Esophagus squamous epithelium (tissue), 5 donors: Measurements from ENCODE around the gene PHF23. TPM values are rescaled to one million over a fixed set of nuclear protein-coding genes. Genes with fewer than 3 reads are reported as not detected.

Source experiments
- DNase-seq: peaks from one replicate; lab custom pipeline; 2025; lab: John Stamatoyannopoulos, UW
- H3K27ac ChIP-seq, 4 donors: fragments of 200-600 bp; sonication (generic); one replicate each; pipeline ENCODE4 v1.5.1; 2016 to 2019; ENCODE audit warnings: mild to moderate bottlenecking in 1 of 4
- H3K27me3 ChIP-seq, 4 donors: fragments of 200-600 bp; sonication (generic); 1 replicate in 3 of 4; 2 replicates in 1 of 4; pipeline versions ENCODE4 v1.5.1 to v1.6.0; 2017 to 2021; ENCODE audit warnings: antibody characterized with exemption in 1 of 4
- H3K36me3 ChIP-seq, 3 donors: fragments of 200-600 bp; sonication (generic); one replicate each; pipeline ENCODE4 v1.5.1; 2016 to 2019
- H3K4me1 ChIP-seq, 3 donors: fragments of 200-600 bp; sonication (generic); one replicate each; pipeline ENCODE4 v1.5.1; 2017 to 2019
- H3K4me3 ChIP-seq, 4 donors: fragments of 200-600 bp; sonication (generic); 1 replicate in 3 of 4; 2 replicates in 1 of 4; pipeline ENCODE4 v1.5.1; 2016 to 2019; ENCODE audit warnings: mild to moderate bottlenecking in 2 of 4, moderate library complexity in 1 of 4
- H3K9me3 ChIP-seq, 3 donors: fragments of 200-600 bp; sonication (generic); one replicate each; pipeline ENCODE4 v1.5.1; 2016 to 2019
- POLR2A ChIP-seq, 4 donors: fragments of 450-650 bp; IDR thresholded peaks; one replicate each; pipeline ENCODE4 v1.6.1; 2017; ENCODE audit warnings: antibody characterized with exemption in 4 of 4, mild to moderate bottlenecking in 4 of 4, moderate library complexity in 3 of 4
- WGBS, 2 donors: methylation state at CpG; one replicate each; pipeline ENCODE4 v1.1.5; 2018; 5-methylcytosine and 5-hydroxymethylcytosine counted together
- intact Hi-C: fragments of 100-400 bp; cut with DNase I; formaldehyde crosslinking; loops from one replicate; pipeline ENCODE4 v1.15.0; 2022
- total RNA-seq, 4 donors: library from RNA; depleted of rRNA; stranded (reverse); fragments of >200 nt; gene quantifications; one replicate each; pipeline ENCODE4 v1.1.0, GENCODE V29; 2016
- TF ChIP-seq, protein P1 (sequence below), 6 experiments: fragments of 450-650 bp in 4 of 6; fragments of 200-600 bp in 2 of 6; sonication (generic) in 2 of 6; IDR thresholded peaks; one replicate each; pipeline ENCODE4 v1.5.1; 2016 to 2019; ENCODE audit warnings: antibody characterized with exemption in 6 of 6, mild to moderate bottlenecking in 4 of 6, moderate library complexity in 4 of 6
- donor health status: DM: yes; HTN: yes; CAD: no.

PHF23 gene
- total RNA-seq, 4 donors from 2014 or later = 24.7 to 30.6 (median 27.0) TPM

- H3K4me1 ChIP-seq = peaks cover 30 to 90% (median 46%) of the 10 kb centered on the region in 3 donors
- H3K36me3 ChIP-seq = peaks cover 55 to 87% (median 55%) of the 10 kb centered on the region in 3 donors
- peak overlapping the region; percentile 35 to 100 (median 90) for H3K27ac ChIP-seq
- intact Hi-C loops = no loop called here
- H3K27me3 ChIP-seq = no peaks in the 10 kb centered on the region
- H3K9me3 ChIP-seq = no peaks in the 10 kb centered on the region
- DNase-seq = no peak
- no peak overlapping the region for H3K4me3 ChIP-seq
- 90 to 100% methylated on average over 2 to 5 of the region's 15 CpGs for WGBS, 2 donors
- TF ChIP-seq, protein P1, sequence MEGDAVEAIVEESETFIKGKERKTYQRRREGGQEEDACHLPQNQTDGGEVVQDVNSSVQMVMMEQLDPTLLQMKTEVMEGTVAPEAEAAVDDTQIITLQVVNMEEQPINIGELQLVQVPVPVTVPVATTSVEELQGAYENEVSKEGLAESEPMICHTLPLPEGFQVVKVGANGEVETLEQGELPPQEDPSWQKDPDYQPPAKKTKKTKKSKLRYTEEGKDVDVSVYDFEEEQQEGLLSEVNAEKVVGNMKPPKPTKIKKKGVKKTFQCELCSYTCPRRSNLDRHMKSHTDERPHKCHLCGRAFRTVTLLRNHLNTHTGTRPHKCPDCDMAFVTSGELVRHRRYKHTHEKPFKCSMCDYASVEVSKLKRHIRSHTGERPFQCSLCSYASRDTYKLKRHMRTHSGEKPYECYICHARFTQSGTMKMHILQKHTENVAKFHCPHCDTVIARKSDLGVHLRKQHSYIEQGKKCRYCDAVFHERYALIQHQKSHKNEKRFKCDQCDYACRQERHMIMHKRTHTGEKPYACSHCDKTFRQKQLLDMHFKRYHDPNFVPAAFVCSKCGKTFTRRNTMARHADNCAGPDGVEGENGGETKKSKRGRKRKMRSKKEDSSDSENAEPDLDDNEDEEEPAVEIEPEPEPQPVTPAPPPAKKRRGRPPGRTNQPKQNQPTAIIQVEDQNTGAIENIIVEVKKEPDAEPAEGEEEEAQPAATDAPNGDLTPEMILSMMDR (IDR thresholded peaks at IDR 0.05) = no peak
- TF ChIP-seq POLR2A (IDR thresholded peaks at IDR 0.05) = no peak
These were observed 14.6 kb downstream of the PHF23 start for GRCh38 chr17:7224661-7225111.

DNA sequence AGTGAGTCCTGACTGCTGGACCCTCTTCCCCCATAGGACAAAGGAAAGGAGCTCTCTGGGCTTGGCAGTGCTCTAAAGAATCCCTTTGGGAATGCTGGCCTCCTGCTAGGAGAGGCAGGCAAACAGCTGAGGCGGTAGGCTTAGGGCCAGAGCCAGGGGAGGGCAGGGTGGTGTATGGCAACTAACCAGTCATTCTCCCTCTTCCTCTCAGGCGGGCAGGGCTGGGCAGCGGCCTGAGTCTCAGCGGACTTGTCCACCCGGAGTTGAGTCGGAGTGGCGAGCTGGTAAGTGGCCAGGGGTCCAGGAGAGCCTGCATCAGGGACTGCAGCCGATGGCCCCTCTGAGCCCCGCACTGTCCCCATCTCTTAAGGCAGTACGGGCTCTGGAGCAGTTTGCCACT lies 15.1 kb downstream of the PHF23 start:
- Histone ChIP-seq H3K27ac (peak overlapping the region; percentile 35 to 100 (median 90)), H3K4me3 (no peak overlapping the region), H3K27me3 (no peaks in the 10 kb centered on the region), H3K9me3 (no peaks in the 10 kb centered on the region), H3K4me1 (peaks cover 36 to 90% (median 49%) of the 10 kb centered on the region in 3 donors), H3K36me3 (peaks cover 49 to 82% (median 50%) of the 10 kb centered on the region in 3 donors)
- TF ChIP-seq, protein P1 (IDR thresholded peaks at IDR 0.05) = no peak
- TF ChIP-seq POLR2A (IDR thresholded peaks at IDR 0.05) = no peak
- DNase-seq = no peak
- 63 to 78% methylated on average over 1 to 6 of the region's 10 CpGs for WGBS, 2 donors
- intact Hi-C loops = no loop called here

DNA sequence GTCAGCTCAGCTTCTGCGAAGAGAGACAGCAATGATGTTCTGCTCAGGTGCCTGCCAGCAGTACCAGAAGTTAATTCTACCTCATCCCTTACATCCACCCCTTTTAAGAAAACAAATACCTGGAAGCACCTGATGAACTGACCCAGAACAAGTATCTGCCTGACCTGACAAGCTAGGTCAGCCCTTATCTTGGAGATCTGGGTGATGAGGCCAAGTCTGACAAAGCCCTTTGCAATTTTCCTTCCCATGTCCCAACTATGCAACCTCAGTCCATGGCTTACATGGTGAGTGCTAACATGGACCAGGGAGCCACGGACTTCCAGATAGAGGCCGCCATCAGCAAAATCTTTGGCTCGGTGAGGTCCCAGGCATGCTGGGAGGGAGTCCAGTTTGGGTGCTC lies 15.9 kb downstream of the PHF23 start:
- H3K9me3 ChIP-seq = no peaks in the 10 kb centered on the region
- H3K27me3 ChIP-seq = no peaks in the 10 kb centered on the region
- intact Hi-C loops = no loop called here
- peak overlapping the region; percentile 35 to 100 (median 90) for H3K27ac ChIP-seq
- DNase-seq = no peak
- H3K4me1 ChIP-seq = peaks cover 41 to 90% (median 48%) of the 10 kb centered on the region in 3 donors
- WGBS, 2 donors = 74 to 75% methylated on average over 4 of the region's 4 CpGs
- no peak for TF ChIP-seq POLR2A (IDR thresholded peaks at IDR 0.05)
- TF ChIP-seq, protein P1 (IDR thresholded peaks at IDR 0.05) = no peak
- H3K4me3 ChIP-seq = no peak overlapping the region
- peaks cover 45 to 74% (median 50%) of the 10 kb centered on the region in 3 donors for H3K36me3 ChIP-seq

GRCh38 chr17:7222972-7223292 lies 16.3 kb downstream of the PHF23 start:
- Histone ChIP-seq H3K27ac (peak overlapping the region in 3 of 4 donors; percentile 0 to 100 (median 97)), H3K4me1 (peaks cover 45 to 90% (median 52%) of the 10 kb centered on the region in 3 donors), H3K4me3 (no peak overlapping the region), H3K27me3 (no peaks in the 10 kb centered on the region), H3K36me3 (peaks cover 45 to 70% (median 50%) of the 10 kb centered on the region in 3 donors), H3K9me3 (no peaks in the 10 kb centered on the region)
- intact Hi-C loops = no loop called here
- no peak for TF ChIP-seq POLR2A (IDR thresholded peaks at IDR 0.05)
- TF ChIP-seq, protein P1 (IDR thresholded peaks at IDR 0.05) = no peak
- WGBS, 2 donors = 45 to 77% methylated on average over 2 to 5 of the region's 7 CpGs
- no peak for DNase-seq

DNA sequence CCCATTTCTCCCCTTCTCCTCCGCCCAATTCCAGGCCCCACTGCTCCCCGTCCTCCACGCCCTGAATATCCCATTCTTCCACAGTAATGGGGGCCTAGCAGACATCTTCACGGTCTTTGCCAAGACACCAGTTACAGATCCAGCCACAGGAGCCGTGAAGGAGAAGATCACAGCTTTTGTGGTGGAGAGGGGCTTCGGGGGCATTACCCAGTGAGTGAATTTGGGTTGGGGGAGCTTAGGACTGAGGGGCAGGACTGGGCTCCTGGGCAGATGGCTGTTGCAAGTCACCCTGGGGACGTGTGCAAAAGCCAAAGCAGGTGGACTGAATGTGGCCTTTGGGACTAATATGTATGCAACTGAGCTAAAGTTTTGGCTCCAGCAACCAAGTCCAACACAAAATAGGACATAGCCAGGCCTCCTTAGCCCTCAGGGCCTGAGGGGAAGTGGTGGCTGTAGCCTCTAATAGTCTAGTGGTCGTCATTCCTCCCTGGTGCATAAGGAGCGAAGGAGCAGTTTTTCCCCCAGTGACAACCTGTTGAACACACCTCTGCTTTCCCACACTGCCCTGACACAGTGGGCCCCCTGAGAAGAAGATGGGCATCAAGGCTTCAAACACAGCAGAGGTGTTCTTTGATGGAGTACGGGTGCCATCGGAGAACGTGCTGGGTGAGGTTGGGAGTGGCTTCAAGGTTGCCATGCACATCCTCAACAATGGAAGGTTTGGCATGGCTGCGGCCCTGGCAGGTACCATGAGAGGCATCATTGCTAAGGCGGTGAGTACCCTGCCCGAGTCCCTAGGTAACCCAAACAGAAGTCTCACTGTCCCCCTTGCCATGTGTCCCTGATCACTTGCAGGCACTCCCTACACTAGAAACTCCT lies 16.9 kb downstream of the PHF23 start:
- Histone ChIP-seq H3K27me3 (no peaks in the 10 kb centered on the region), H3K9me3 (no peaks in the 10 kb centered on the region), H3K27ac (peak overlapping the region; percentile 95 to 100 (median 98)), H3K4me3 (no peak overlapping the region), H3K4me1 (peaks cover 48 to 90% (median 50%) of the 10 kb centered on the region in 3 donors), H3K36me3 (peaks cover 44 to 64% (median 48%) of the 10 kb centered on the region in 3 donors)
- no peak for TF ChIP-seq POLR2A (IDR thresholded peaks at IDR 0.05)
- TF ChIP-seq, protein P1 (IDR thresholded peaks at IDR 0.05) = no peak
- intact Hi-C loops = no loop called here
- WGBS, 2 donors = 66 to 77% methylated on average over 11 of the region's 15 CpGs
- no peak for DNase-seq
